ENCODE results near the gene KMT2A.

- TF ChIP-seq SPI1 (IDR thresholded peaks at IDR 0.05; ENCODE audit: low read depth, low read length) (no peak), POLR2A (IDR thresholded peaks at IDR 0.05; ENCODE audit: low read depth, low read length) (no peak)
Measured at GRCh38 chr11:118484405-118484804, 48.1 kb downstream of the KMT2A start.
